Neuron (in vitro differentiated cells): ENCODE results near the gene GSTA2.
"Not testable (repeated sequence)": the region's sequence is repeated elsewhere in the genome, so short reads cannot be mapped to it uniquely, and the experiment has no call there.

Experiments
- H2AFZ ChIP-seq: one replicate; pipeline ENCODE4 v1.6.1; 2013; ENCODE audit warnings: low read depth, mild to moderate bottlenecking, inconsistent platforms, low read length, moderate library complexity
- H3K27me3 ChIP-seq: one replicate; pipeline ENCODE4 v1.6.1; 2013; ENCODE audit warnings: low read length; ENCODE audit not compliant: insufficient read depth
- H3K36me3 ChIP-seq: one replicate; pipeline ENCODE4 v1.6.1; 2013; ENCODE audit warnings: low read length; ENCODE audit not compliant: insufficient read depth
- H3K4me1 ChIP-seq: one replicate; pipeline ENCODE4 v1.6.1; 2013; ENCODE audit warnings: low read length; ENCODE audit not compliant: insufficient read depth
- H3K4me3 ChIP-seq: 2 replicates; pipeline ENCODE4 v1.5.1; 2013; ENCODE audit warnings: mild to moderate bottlenecking, low read length, moderate library complexity
- H3K9me3 ChIP-seq: one replicate; pipeline ENCODE4 v1.6.1; 2013; ENCODE audit warnings: low read length

Gene GSTA2

GRCh38 chr6:52763322-52763916 lies at the start of gene GSTA2:
TSS of gene GSTA2 (minus strand) at chr6:52763475. CDS start at chr6:52757947, 5,528 bp downstream.
- not testable (repeated sequence) for H3K36me3 ChIP-seq, H3K9me3 ChIP-seq, H3K27me3 ChIP-seq, H3K4me3 ChIP-seq, H2AFZ ChIP-seq, H3K4me1 ChIP-seq

- not testable (repeated sequence) for H3K4me3 ChIP-seq, H3K36me3 ChIP-seq, H3K27me3 ChIP-seq, H3K9me3 ChIP-seq, H2AFZ ChIP-seq, H3K4me1 ChIP-seq
Observed at GRCh38 chr6:52809777-52810176, 46.5 kb upstream of the GSTA2 start.

- Histone ChIP-seq H2AFZ (no peak overlapping the region), H3K36me3 (no peaks in the 10 kb centered on the region), H3K4me1 (no peaks in the 10 kb centered on the region), H3K27me3 (no peaks in the 10 kb centered on the region), H3K4me3 (no peak overlapping the region), H3K9me3 (no peaks in the 10 kb centered on the region)
Observed at GRCh38 chr6:52808660-52809059, 45.4 kb upstream of the GSTA2 start.

- not testable (repeated sequence) for H3K4me1 ChIP-seq, H3K36me3 ChIP-seq, H3K27me3 ChIP-seq, H3K4me3 ChIP-seq, H3K9me3 ChIP-seq, H2AFZ ChIP-seq
Observed at GRCh38 chr6:52803668-52804255, 40.5 kb upstream of the GSTA2 start, which contains the start of gene GSTA1. TSS of gene GSTA1 (minus strand) at chr6:52803816. CDS start at chr6:52799267, 4,549 bp downstream.

- Histone ChIP-seq H3K4me1 (no peaks in the 10 kb centered on the region), H3K4me3 (no peak overlapping the region), H3K36me3 (no peaks in the 10 kb centered on the region), H3K27me3 (no peaks in the 10 kb centered on the region), H3K9me3 (no peaks in the 10 kb centered on the region), H2AFZ (no peak overlapping the region)
Observed at GRCh38 chr6:52802806-52803205, 39.5 kb upstream of the GSTA2 start.

GRCh38 chr6:52801188-52801841 lies 38.0 kb upstream of the GSTA2 start:
- no peaks in the 10 kb centered on the region for H3K4me1 ChIP-seq
- H3K36me3 ChIP-seq: no peaks in the 10 kb centered on the region
- no peak overlapping the region for H2AFZ ChIP-seq
- no peak overlapping the region for H3K4me3 ChIP-seq
- no peaks in the 10 kb centered on the region for H3K27me3 ChIP-seq
- no peaks in the 10 kb centered on the region for H3K9me3 ChIP-seq

- not testable (repeated sequence) for H3K9me3 ChIP-seq, H3K4me3 ChIP-seq, H2AFZ ChIP-seq, H3K36me3 ChIP-seq, H3K27me3 ChIP-seq, H3K4me1 ChIP-seq
Observed at GRCh38 chr6:52799272-52799671, 36.0 kb upstream of the GSTA2 start.

GRCh38 chr6:52794366-52794765 lies 31.1 kb upstream of the GSTA2 start:
- not testable (repeated sequence) for H3K27me3 ChIP-seq, H2AFZ ChIP-seq, H3K36me3 ChIP-seq, H3K4me3 ChIP-seq, H3K4me1 ChIP-seq, H3K9me3 ChIP-seq

GRCh38 chr6:52790861-52791260 lies 27.6 kb upstream of the GSTA2 start:
- Histone ChIP-seq H3K9me3 (no peaks in the 10 kb centered on the region), H2AFZ (no peak overlapping the region), H3K36me3 (no peaks in the 10 kb centered on the region), H3K27me3 (no peaks in the 10 kb centered on the region), H3K4me3 (no peak overlapping the region), H3K4me1 (no peaks in the 10 kb centered on the region)

- H3K9me3 ChIP-seq, H3K36me3 ChIP-seq, H2AFZ ChIP-seq, H3K27me3 ChIP-seq, H3K4me3 ChIP-seq, H3K4me1 ChIP-seq: not testable (repeated sequence)
Observed at GRCh38 chr6:52789658-52790057, 26.4 kb upstream of the GSTA2 start.

- Histone ChIP-seq H3K9me3 (no peaks in the 10 kb centered on the region), H3K27me3 (no peaks in the 10 kb centered on the region), H3K4me3 (no peak overlapping the region), H2AFZ (no peak overlapping the region), H3K36me3 (no peaks in the 10 kb centered on the region), H3K4me1 (no peaks in the 10 kb centered on the region)
Observed at GRCh38 chr6:52788478-52788877, 25.2 kb upstream of the GSTA2 start.

- Histone ChIP-seq H3K4me1 (no peaks in the 10 kb centered on the region), H3K4me3 (no peak overlapping the region), H2AFZ (no peak overlapping the region), H3K27me3 (no peaks in the 10 kb centered on the region), H3K9me3 (no peaks in the 10 kb centered on the region), H3K36me3 (no peaks in the 10 kb centered on the region)
Observed at GRCh38 chr6:52787917-52788316, 24.6 kb upstream of the GSTA2 start.

GRCh38 chr6:52786249-52786956 lies 23.1 kb upstream of the GSTA2 start:
- Histone ChIP-seq H3K36me3 (no peaks in the 10 kb centered on the region), H3K9me3 (no peaks in the 10 kb centered on the region), H3K4me3 (no peak overlapping the region), H2AFZ (no peak overlapping the region), H3K4me1 (no peaks in the 10 kb centered on the region), H3K27me3 (no peaks in the 10 kb centered on the region)
